LoVo (cell line): ENCODE measurements around the gene ARNT2.
A peak's percentile ranks its signal among the peaks of the same experiment; 100 is the strongest.
"Not testable (repeated sequence)": the region's sequence is repeated elsewhere in the genome, so short reads cannot be mapped to it uniquely, and the experiment has no call there.

Source experiments
- DNase-seq: peaks from one replicate; pipeline ENCODE4 v3.0.0-alpha.2; 2016; ENCODE audit warnings: low spot score

The ARNT2 gene

GRCh38 chr15:80404057-80404760 is at the start of gene ARNT2:
ARNT2 (plus strand) TSS chr15:80404382; CDS start chr15:80404516, 134 bp downstream.
- peak; percentile 54 for DNase-seq

- no peak for DNase-seq
Observed at GRCh38 chr15:80367094-80367493, 37.1 kb upstream of the ARNT2 start.

GRCh38 chr15:80367661-80368060 is 36.5 kb upstream of the ARNT2 start:
- no peak for DNase-seq

- DNase-seq = no peak
Observed at GRCh38 chr15:80371924-80372323, 32.3 kb upstream of the ARNT2 start.

- DNase-seq = no peak
Observed at GRCh38 chr15:80374441-80374840, 29.7 kb upstream of the ARNT2 start.

GRCh38 chr15:80375968-80376891 is 28.0 kb upstream of the ARNT2 start:
- no peak for DNase-seq

GRCh38 chr15:80379693-80380092 is 24.5 kb upstream of the ARNT2 start:
- DNase-seq = no peak

- DNase-seq = no peak
Observed at GRCh38 chr15:80380154-80380553, 24.0 kb upstream of the ARNT2 start.

GRCh38 chr15:80382285-80382684 is 21.9 kb upstream of the ARNT2 start:
- DNase-seq = no peak

GRCh38 chr15:80384432-80384831 is 19.8 kb upstream of the ARNT2 start:
- DNase-seq = no peak

GRCh38 chr15:80386151-80386550 is 18.0 kb upstream of the ARNT2 start:
- DNase-seq = no peak

GRCh38 chr15:80388326-80388725 is 15.9 kb upstream of the ARNT2 start:
- no peak for DNase-seq

- DNase-seq = no peak
Observed at GRCh38 chr15:80389370-80389769, 14.8 kb upstream of the ARNT2 start.

GRCh38 chr15:80390942-80391341 is 13.2 kb upstream of the ARNT2 start:
- not testable (repeated sequence) for DNase-seq

GRCh38 chr15:80395616-80396015 is 8.6 kb upstream of the ARNT2 start:
- DNase-seq = no peak

- DNase-seq = no peak
Observed at GRCh38 chr15:80396096-80396495, 8.1 kb upstream of the ARNT2 start.

GRCh38 chr15:80399508-80399907 is 4.7 kb upstream of the ARNT2 start:
- no peak for DNase-seq

GRCh38 chr15:80401456-80401855 is 2.7 kb upstream of the ARNT2 start:
- no peak for DNase-seq

- DNase-seq = no peak
Observed at GRCh38 chr15:80402339-80402738, 1.8 kb upstream of the ARNT2 start.

GRCh38 chr15:80403712-80404056 is 498 bp upstream of the ARNT2 start:
- DNase-seq = peak; percentile 30

- peak; percentile 14 for DNase-seq
Observed at GRCh38 chr15:80404761-80405553, 775 bp downstream of the ARNT2 start.

- no peak for DNase-seq
Observed at GRCh38 chr15:80405554-80405850, 1.3 kb downstream of the ARNT2 start.

GRCh38 chr15:80405970-80406369 is 1.8 kb downstream of the ARNT2 start:
- DNase-seq = no peak
